Activated T-cell treated with anti-CD3 and anti-CD28 coated beads, Interleukin-2, amount 50 U/mL, for 4 hours (primary cell): Measurements from ENCODE around the gene DENND1A. TPM values are rescaled to one million over a fixed set of nuclear protein-coding genes. Genes with fewer than 3 reads are reported as not detected.

Source experiments
- ATAC-seq, 2 donors: fragments of 200-7000 bp; cut with Tn5 transposase; one replicate each; pipeline ENCODE4 v1.10.0; 2021
- DNase-seq: peaks from one replicate; pipeline ENCODE4 v3.0.0-alpha.2; 2020
- H3K27me3 Mint-ChIP-seq: one replicate; pipeline ENCODE4 v1.8.0; 2021; ENCODE audit warnings: low read depth, mixed read lengths
- H3K36me3 Mint-ChIP-seq: one replicate; pipeline ENCODE4 v1.8.0; 2022; ENCODE audit warnings: mixed read lengths; ENCODE audit not compliant: insufficient read depth
- H3K4me1 Mint-ChIP-seq: one replicate; pipeline ENCODE4 v1.8.0; 2021; ENCODE audit warnings: low read depth, mixed read lengths
- H3K4me3 Mint-ChIP-seq: one replicate; pipeline ENCODE4 v1.8.0; 2021; ENCODE audit warnings: mild to moderate bottlenecking, moderate library complexity, mixed read lengths
- H3K9me3 Mint-ChIP-seq: one replicate; pipeline ENCODE4 v1.8.0; 2021; ENCODE audit warnings: mixed read lengths
- total RNA-seq, 3 donors: library from RNA; stranded (reverse); gene quantifications; one replicate each; pipeline ENCODE4 v1.2.1, GENCODE V29; 2021

The DENND1A gene
- total RNA-seq, 3 donors from 2014 or later = 15.5 to 21.7 (median 16.9) TPM

- no peak for DNase-seq
- Mint-ChIP-seq H3K9me3 (no peaks in the 10 kb centered on the region), H3K4me3 (no peak overlapping the region), H3K27me3 (no peaks in the 10 kb centered on the region), H3K36me3 (no peaks in the 10 kb centered on the region), H3K4me1 (no peaks in the 10 kb centered on the region)
- no peak for ATAC-seq
These were observed 411.6 kb downstream of the DENND1A start for GRCh38 chr9:123518338-123518737.

DNA sequence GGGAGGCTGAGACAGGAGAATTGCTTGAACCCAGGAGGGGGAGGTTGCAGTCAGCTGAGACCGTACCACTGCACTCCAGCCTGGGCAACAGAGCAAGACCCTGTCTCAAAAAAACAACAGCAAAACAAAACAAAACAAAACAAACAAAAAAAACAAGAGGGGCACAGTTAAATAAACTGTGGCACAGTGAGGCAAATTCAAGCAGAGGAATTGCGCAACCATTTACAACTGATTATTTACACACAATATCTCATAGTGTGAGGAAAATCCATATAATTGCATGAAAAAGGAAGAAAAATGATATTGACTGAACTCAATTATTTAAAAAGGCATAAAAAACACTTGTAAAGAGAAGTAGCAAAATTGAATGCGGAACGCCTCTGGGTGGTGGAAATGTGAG lies 412.4 kb downstream of the DENND1A start:
- no peak for ATAC-seq
- Mint-ChIP-seq H3K4me1 (no peaks in the 10 kb centered on the region), H3K4me3 (no peak overlapping the region), H3K36me3 (no peaks in the 10 kb centered on the region), H3K27me3 (no peaks in the 10 kb centered on the region), H3K9me3 (no peaks in the 10 kb centered on the region)
- DNase-seq = no peak

DNA sequence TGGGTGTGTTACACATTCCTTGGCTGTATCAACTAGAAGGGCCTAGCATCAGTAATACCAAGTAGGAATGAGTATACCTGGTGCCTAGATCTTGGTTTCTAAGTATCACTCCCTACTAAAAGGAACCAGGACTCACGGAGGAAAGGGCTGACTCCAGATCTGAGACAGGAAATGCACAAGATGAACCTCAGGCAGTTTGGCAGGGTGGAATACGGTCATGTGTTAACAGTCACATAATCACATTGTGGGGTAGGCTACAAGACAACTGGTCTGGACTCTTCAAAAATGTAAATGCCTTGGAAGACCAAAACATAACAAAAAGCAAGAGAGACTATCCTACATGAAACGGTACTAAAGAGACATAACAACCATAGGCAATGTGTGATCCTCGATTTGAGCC lies 415.2 kb downstream of the DENND1A start:
- DNase-seq (no peak), ATAC-seq (no peak)
- Mint-ChIP-seq H3K4me1 (no peaks in the 10 kb centered on the region), H3K4me3 (no peak overlapping the region), H3K27me3 (no peaks in the 10 kb centered on the region), H3K9me3 (no peaks in the 10 kb centered on the region), H3K36me3 (peaks cover 11% of the 10 kb centered on the region)

- ATAC-seq (no peak), DNase-seq (no peak)
- Mint-ChIP-seq H3K9me3 (no peaks in the 10 kb centered on the region), H3K4me3 (no peak overlapping the region), H3K27me3 (no peaks in the 10 kb centered on the region), H3K4me1 (no peaks in the 10 kb centered on the region), H3K36me3 (peaks cover 11% of the 10 kb centered on the region)
These were observed 416.4 kb downstream of the DENND1A start for GRCh38 chr9:123513554-123513953.

DNA sequence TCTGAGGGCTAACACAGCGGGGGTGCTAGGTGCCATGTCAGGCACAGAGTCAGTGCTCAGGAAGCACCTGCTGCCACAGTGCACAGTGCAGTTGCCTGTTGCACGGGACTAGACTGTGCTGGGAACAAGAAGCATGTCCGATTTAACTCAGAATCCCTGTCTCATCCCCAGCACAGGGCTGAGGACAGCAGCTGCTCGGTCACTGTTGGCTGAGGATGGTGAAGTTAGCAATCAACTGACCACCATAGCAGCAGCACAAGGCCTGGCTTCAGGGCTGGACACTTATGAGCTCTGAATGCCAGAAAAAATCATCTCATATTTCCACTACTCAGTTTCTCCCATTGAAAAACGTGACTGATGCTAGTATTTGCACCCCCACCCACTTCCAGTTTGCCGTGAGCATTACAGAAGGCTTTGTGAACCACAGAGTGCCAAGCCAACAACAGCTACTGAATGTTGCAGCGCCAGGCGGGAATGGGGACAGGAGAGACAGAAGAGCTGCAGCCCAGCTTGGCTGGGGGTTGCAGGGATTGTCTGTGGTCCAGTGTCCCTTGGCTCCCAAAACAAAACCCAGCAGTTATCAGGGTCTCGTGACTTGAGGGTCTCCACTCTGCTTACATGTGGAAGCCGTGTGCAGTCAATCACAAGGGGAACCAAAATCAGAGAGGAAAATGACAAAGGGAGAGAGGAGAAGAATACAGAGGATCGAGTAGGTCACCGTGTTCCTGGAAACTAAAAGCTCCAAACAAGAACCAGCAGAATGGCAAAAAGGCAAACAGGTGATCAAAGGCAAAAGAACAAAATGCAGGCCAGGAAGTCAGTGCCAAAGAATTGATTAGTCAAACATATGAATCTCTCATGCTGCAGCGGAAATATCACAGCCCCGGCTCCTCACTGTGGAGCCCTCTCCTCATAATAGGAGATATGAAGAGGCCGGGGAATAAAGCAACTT lies 418.3 kb downstream of the DENND1A start:
- no peak overlapping the region for H3K4me3 Mint-ChIP-seq

DNA sequence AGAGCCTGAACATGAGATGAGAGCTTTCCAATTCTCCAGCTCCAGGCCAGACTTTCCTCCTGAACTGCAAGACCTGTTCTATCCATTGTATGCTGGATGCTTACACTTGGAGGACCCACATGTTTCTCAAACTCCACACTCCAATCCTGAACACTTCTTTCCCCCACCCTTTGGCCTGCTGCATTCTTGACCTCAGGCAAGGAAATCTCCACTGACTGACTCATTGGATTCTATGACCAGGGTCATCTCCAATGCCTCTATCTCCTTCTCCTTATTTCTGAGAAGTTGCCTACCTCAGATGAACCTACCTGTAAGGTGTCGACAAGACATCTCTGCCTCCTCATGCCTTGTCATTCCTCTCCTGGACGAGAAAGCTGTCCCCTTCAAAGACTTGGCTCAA lies 420.3 kb downstream of the DENND1A start:
- H3K4me3 Mint-ChIP-seq = no peak overlapping the region
- no peaks in the 10 kb centered on the region for H3K27me3 Mint-ChIP-seq
- ATAC-seq (no peak), DNase-seq (no peak)
- no peaks in the 10 kb centered on the region for H3K4me1 Mint-ChIP-seq
- no peaks in the 10 kb centered on the region for H3K9me3 Mint-ChIP-seq
- H3K36me3 Mint-ChIP-seq = peaks cover 13% of the 10 kb centered on the region

More for the DNA sequence above, 418.3 kb downstream of the DENND1A start:
- DNase-seq = no peak
- Mint-ChIP-seq H3K9me3 (no peaks in the 10 kb centered on the region), H3K4me1 (no peaks in the 10 kb centered on the region), H3K36me3 (peaks cover 13% of the 10 kb centered on the region), H3K27me3 (no peaks in the 10 kb centered on the region)
- ATAC-seq = no peak

DNA sequence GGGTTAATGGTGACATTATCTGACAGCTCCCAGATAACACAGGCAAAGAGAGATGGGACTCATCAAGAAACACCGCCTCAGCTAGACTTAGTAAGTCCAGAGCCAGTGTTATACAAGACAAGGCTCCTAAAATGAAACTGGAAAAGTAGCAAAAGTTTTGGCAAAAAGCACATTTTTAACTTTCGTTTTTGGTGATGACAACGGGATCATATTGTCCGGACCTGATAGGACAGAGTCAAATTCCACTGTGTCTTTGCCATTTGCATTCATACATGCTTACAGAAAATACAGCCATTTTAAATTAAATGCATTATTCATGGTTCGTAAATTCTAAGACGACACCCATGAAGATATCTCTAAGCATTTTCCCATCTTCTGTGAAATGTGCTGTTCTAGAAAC lies 421.9 kb downstream of the DENND1A start:
- no peak for DNase-seq
- H3K9me3 Mint-ChIP-seq = no peaks in the 10 kb centered on the region

DNA sequence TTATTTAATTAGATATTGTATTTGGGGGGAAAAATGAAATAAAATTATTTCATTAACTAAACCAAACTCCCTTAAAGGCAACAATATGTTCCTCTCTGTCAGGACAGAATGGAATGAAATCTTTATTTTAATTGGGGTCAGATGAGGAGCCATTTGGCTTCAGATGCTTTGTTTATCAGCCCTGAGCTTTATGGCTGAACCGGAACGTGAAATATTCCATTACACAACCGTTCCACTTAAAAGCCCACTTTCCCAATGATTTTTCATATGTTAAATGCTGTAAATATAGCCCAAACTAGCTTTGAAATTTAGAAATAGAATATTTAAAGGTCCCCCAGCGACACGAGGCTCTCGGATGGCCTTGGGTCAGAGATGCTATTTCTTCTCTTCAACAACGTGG lies 424.4 kb downstream of the DENND1A start:
- no peak for DNase-seq
- Mint-ChIP-seq H3K4me1 (no peaks in the 10 kb centered on the region), H3K4me3 (no peak overlapping the region), H3K36me3 (peaks cover 15% of the 10 kb centered on the region), H3K27me3 (no peaks in the 10 kb centered on the region), H3K9me3 (no peaks in the 10 kb centered on the region)
- no peak for ATAC-seq

More for the DNA sequence above, 421.9 kb downstream of the DENND1A start:
- Mint-ChIP-seq H3K27me3 (no peaks in the 10 kb centered on the region), H3K4me3 (no peak overlapping the region), H3K36me3 (peaks cover 17% of the 10 kb centered on the region), H3K4me1 (no peaks in the 10 kb centered on the region)
- no peak for ATAC-seq

- Mint-ChIP-seq H3K4me3 (no peak overlapping the region), H3K9me3 (no peaks in the 10 kb centered on the region), H3K4me1 (no peaks in the 10 kb centered on the region), H3K36me3 (peaks cover 6% of the 10 kb centered on the region), H3K27me3 (no peaks in the 10 kb centered on the region)
- ATAC-seq = no peak
- no peak for DNase-seq
These were observed 429.6 kb downstream of the DENND1A start for GRCh38 chr9:123500336-123500735.

- no peak for ATAC-seq
- H3K9me3 Mint-ChIP-seq = no peaks in the 10 kb centered on the region
- DNase-seq = no peak
- no peaks in the 10 kb centered on the region for H3K4me1 Mint-ChIP-seq
- no peaks in the 10 kb centered on the region for H3K27me3 Mint-ChIP-seq
- H3K36me3 Mint-ChIP-seq = peaks cover 3% of the 10 kb centered on the region
- H3K4me3 Mint-ChIP-seq = no peak overlapping the region
These were observed 432.1 kb downstream of the DENND1A start for GRCh38 chr9:123497830-123498229.

DNA sequence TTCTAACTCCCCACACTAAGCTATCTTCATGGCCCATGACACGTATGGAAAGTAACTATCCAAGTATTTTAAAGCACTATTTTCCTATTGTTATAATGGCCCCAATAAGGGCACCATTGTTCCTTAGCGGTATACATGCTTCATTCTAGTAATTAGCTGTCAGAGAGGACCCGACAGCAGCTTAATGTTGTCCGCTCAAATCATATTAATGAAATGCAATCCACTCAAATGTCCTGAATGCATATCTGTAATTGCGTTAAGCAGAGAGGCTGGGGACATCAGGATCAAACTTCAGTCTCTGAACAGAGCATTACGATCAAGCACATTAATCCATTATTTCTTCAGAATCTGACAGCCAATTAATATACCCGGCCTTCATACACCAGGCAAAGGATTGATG lies 434.2 kb downstream of the DENND1A start:
- Mint-ChIP-seq H3K27me3 (no peaks in the 10 kb centered on the region), H3K4me1 (no peaks in the 10 kb centered on the region), H3K4me3 (no peak overlapping the region), H3K36me3 (no peaks in the 10 kb centered on the region), H3K9me3 (no peaks in the 10 kb centered on the region)
- ATAC-seq (no peak), DNase-seq (no peak)

GRCh38 chr9:123493627-123494026 lies 436.3 kb downstream of the DENND1A start:
- no peaks in the 10 kb centered on the region for H3K4me1 Mint-ChIP-seq

GRCh38 chr9:123490688-123491087 lies 439.2 kb downstream of the DENND1A start:
- no peak overlapping the region for H3K4me3 Mint-ChIP-seq
- DNase-seq (no peak), ATAC-seq (no peak)
- H3K4me1 Mint-ChIP-seq = no peaks in the 10 kb centered on the region
- H3K27me3 Mint-ChIP-seq = no peaks in the 10 kb centered on the region
- H3K9me3 Mint-ChIP-seq = no peaks in the 10 kb centered on the region
- H3K36me3 Mint-ChIP-seq = no peaks in the 10 kb centered on the region

More at GRCh38 chr9:123493627-123494026, 436.3 kb downstream of the DENND1A start:
- DNase-seq (no peak), ATAC-seq (no peak)
- Mint-ChIP-seq H3K9me3 (no peaks in the 10 kb centered on the region), H3K36me3 (no peaks in the 10 kb centered on the region), H3K4me3 (no peak overlapping the region), H3K27me3 (no peaks in the 10 kb centered on the region)

- no peak overlapping the region for H3K4me3 Mint-ChIP-seq
- H3K36me3 Mint-ChIP-seq = no peaks in the 10 kb centered on the region
- no peaks in the 10 kb centered on the region for H3K4me1 Mint-ChIP-seq
- no peak for ATAC-seq
- no peaks in the 10 kb centered on the region for H3K9me3 Mint-ChIP-seq
- H3K27me3 Mint-ChIP-seq = no peaks in the 10 kb centered on the region
- DNase-seq = no peak
These were observed 441.1 kb downstream of the DENND1A start for GRCh38 chr9:123488722-123489321.
